Stimulated activated CD8-positive, alpha-beta memory T cell treated with anti-CD3 and anti-CD28 coated beads, Interleukin-15, amount 100 ng/mL, for 48 hours (primary cell): ENCODE data around the gene IRF5.

Experiments used
- DNase-seq, 2 donors: peaks; one replicate each; pipeline ENCODE4 v3.0.0-alpha.2; 2020; ENCODE audit warnings: low read depth in 2 of 2

The IRF5 gene, protein sequence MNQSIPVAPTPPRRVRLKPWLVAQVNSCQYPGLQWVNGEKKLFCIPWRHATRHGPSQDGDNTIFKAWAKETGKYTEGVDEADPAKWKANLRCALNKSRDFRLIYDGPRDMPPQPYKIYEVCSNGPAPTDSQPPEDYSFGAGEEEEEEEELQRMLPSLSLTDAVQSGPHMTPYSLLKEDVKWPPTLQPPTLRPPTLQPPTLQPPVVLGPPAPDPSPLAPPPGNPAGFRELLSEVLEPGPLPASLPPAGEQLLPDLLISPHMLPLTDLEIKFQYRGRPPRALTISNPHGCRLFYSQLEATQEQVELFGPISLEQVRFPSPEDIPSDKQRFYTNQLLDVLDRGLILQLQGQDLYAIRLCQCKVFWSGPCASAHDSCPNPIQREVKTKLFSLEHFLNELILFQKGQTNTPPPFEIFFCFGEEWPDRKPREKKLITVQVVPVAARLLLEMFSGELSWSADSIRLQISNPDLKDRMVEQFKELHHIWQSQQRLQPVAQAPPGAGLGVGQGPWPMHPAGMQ

DNA sequence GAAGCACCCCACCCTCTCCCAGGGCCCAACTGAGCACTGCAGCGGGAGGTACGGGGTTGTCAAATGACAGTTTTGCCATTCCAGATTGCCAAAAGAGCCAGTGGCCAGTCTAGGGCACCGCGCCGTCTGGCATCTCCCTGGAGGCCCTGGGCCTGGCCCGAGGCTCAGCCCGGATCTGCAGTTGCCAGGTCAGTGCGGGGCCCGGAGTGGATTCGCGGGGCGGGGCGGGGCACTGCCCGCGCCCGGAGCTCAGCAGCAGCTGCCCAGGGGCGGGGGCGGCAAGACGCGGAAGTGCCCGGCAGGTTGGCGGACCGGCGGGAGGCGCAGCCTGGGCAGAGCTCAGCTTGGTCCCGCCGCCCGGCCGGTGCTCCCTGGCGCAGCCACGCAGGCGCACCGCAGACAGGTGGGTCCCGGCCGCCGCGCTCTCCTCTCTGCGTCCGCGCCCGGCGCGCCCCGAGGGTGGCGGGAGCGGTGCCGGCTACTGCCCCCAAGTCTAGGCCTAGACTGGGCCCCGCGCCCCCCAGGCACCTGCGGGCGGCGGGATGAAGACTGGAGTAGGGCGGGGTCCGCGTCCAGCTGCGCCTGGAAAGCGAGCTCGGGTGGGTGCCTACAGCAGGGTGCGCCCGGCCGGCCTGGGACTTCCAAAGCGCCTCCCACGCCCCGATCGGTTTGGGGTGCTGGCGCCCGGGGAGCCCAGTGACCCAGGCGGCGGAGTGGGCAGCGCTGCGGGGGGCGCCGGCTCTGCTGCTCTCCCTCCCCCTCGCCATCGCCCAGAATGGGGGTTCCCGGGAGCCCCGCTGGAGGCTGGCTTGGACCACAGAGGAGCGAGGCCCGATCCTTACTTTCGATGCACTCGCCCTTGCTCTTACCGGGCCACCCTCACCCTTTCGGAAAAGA, at the start of gene IRF5:
TSS of gene IRF5 (plus strand) at position 281 of the 897 bp plus-strand sequence. CDS start 4,155 bp downstream, outside the sequence.
- no peak for DNase-seq

DNA sequence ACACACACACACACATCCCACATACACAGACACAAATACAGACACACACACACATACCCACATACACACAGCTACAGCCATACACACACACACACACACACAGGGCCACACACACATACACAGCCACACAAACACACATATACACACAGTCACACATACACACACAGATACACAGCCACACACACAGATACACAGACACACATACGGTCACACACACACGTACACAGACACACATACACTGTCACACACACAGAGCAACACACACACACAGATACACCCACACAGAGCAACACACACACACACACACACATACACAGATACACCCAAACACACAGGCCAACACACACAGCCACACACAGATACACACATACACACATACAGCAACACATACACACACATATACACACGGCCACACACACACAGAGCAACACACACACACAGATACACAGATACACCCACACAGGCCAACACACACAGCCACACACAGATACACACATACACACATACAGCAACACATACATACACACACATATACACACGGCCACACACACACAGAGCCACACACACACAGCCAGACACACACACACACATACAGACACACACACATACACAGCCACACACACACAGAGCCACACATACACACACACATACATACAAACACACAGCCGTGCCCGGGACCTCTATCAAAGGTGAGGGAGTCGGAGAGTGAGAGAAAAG, 49.5 kb upstream of the IRF5 start:
- DNase-seq = no peak

DNA sequence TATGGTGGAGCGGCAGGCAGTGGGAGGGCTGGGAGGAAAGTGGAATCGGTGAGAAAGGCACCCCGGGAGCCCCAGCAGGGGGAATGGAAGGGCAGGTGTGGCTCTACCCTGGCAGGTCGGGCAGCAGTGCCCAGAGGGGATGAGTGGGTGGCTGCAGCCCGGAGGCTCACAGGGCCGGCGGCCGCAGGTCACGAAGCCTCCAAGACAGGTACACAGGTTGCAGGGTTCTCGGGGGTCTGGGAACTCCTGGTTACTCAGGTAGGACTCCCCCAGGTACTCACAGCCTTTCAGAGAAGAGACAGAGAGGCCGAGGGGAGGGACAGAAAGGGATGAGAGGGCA, 49.0 kb upstream of the IRF5 start:
- no peak for DNase-seq

DNA sequence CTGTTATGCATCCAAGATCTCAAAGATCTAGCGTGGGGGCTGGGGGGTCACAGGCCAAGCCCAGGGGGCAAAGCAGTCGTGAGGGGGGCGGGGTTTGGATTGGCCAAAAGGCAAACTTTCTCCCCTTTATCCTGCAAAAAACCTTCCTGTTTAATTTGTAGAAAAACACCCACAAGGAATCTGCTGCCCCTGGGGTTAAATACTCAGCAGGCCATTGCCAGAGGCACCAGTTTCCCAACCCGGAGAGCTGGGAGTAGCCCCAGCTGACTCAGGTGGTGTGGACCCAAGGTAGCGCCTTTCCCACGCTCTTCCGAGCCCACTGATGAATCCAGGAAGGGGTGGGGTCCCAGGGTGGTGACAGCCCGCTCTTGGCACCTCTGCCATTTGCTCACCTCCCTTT, 48.6 kb upstream of the IRF5 start:
- DNase-seq = no peak

DNA sequence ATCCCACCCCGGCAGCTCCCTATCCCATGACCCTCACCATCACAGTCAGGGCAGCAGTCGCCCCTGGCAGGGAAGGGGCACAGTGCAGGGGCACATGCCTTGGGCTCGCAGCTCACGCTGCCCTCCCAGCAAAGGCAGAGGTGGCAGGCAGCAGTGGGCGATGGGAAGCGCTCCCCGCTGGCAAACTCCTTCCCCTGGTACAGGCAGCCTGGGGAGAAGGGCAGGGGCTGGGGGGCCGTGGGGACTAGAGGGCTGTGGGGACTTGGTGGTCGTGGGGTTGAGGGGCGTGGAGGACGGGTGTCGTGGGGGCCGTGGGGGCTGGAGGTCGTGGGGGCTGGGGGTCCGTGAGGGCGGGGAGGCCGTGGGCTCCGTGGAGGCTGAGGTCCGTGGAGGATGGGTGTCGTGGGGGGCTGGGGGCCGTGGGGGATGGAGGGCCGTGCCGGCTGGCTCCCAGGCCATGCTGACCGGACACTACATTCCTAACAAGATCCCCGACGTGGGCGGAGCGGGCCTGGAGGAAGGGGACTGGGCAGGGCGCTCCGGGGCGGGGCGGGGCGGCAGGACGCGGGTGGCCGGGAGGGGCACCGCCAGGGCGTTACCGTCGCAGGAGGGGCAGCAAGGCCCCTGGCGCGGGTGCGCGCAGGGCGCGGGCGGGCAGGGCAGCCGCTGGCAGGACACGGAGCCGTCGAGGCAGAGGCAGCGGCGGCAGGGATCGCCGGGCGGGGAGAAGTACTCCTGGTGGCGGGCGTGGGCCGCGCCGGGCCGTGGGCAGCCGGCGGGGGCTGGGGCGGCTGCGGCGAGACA, 47.2 kb upstream of the IRF5 start:
- DNase-seq = no peak

DNA sequence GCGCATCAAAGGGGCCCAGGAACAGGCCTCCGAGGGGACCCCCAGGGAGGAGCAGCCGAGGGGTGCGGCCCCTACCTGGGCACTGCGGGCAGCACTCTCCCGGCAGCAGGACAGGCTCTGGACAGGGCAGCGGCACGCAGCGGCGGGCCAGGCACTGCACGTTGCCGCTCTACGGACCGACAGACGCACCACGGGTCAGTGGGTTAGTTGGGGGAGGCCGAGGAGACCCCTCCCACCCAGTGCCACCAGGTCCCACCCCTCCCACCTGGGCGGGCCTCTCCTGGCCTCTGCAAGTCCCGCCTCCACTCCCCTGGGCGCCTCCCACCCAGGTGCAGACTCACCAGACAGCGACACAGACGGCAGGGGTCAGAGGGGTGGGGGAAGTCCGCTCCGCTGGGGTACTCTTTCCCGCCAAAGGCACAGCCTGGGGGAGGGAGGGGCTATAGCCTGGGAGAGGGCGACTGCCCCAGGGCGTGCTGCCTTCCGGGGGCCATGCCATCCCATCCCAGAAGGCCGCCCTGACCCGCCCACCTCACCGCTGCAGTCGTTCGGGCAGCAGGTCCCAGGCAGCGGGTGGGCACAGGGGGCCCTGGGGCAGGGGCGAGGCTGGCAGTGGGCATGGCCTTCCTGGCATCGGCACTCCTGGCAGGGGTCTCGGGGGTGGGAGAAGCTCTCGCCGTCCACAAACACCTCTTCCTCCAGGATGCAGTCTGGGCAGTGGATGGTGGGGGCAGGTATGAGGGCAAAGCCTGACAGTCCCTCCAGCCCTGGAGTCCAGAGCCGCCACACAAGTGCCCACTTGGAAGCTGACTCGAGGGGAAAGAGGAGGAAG, 46.4 kb upstream of the IRF5 start:
- DNase-seq = no peak

DNA sequence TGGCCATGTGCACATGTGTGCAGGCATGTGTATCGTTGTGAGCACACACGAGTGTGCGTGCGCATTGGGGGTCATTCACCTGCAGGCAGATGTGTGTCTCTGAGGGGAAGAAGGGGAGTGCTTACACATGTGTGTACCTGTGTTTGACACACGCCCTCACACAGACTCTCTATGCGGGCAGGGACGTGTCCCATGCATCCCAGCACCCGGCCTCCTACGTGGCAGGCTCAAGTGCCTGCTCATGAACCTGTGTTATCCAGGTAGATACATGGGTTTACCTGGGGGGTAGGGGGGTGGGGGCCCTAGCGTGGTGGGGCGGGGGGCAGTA, 45.8 kb upstream of the IRF5 start:
- no peak for DNase-seq

DNA sequence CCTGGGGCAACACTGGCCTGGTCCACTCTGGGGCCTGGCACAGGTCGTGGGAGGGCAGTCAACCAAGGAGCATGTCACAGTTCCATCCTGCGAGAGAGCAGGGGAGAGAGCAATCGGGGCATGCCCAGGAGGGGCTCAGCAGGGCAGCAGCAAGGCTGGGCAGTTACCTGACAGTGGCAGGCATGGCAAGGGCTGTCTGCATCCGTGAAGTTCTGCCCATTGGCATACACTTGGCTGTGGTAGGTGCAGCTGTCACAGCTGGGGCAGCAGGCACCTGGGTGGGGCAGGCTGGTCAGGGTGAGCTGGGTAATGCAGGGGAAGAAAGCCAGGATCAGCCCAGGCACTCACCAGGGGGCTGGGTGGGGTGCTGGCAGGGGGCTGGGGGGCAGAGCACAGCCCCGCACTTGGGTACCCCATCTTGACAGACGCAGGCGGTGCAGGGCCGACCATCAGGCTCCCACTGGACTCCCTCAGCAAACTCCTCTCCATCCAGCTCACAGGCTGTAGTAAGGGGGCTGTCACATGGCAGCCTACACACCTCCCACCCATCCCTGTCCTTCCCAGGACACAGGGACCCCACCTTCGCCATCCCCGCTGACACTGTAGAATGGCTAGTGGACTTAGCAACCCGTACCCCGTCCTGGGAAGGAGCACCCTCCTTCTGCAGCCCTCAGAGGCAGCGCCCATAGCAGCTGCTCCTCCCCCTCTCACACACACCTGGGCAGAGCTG, 45.0 kb upstream of the IRF5 start:
- no peak for DNase-seq

DNA sequence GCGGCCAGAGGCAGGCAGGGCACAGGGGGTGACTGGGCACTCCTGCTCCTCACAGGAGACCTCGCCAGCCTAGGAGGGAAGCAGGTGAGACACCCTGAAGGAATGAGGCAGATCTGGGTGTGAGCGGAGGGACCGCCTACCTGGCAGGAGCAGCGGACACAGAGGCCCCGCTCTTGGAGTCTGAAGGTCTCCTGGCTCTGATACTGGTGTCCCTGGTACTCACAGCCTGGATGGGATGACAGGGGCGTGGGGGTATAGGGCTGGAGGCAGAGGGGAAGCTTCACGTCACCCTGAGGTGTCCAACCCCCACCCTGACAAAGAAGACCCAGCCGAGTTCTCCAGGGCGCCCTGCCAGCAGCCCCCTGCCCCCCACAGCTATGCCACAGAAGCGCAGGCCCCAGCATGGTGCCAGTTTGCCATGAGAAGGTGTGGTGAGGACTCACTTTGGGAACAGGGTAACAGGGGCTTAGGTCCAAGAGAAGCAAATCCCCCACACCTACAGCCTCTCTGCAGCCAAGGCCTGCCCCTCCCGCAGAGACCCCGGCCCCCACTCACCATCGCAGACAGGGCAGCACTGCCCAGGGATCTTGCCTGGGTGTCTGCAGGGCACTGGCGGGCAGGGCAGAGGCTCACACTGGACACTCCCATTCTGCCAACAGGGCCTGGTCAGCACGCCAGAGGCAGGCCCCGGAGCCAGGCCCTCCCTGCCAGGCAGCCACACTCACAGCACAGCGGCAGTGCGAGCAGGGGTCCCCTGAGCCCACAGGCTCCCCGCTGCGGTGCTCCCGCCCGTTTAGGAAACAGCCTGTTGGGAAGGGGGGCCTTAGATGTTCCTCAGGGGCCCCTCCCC, 44.3 kb upstream of the IRF5 start:
- DNase-seq = no peak

DNA sequence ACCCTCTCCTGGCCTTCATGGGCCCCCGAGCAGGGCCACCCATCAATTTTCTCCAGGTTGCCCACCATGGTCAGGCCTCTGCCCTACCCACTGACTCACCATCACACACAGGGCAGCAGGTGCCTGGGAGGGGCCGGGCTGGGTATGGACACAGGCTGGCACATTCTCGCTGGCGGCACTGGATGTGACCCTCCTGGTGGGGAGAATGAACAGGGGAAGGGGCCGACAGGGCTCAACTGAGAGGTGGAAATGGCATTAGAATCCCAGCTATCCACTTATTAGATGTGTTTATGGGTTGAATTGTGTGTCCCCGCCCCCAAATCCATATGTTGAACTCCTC, 43.7 kb upstream of the IRF5 start:
- DNase-seq = no peak

DNA sequence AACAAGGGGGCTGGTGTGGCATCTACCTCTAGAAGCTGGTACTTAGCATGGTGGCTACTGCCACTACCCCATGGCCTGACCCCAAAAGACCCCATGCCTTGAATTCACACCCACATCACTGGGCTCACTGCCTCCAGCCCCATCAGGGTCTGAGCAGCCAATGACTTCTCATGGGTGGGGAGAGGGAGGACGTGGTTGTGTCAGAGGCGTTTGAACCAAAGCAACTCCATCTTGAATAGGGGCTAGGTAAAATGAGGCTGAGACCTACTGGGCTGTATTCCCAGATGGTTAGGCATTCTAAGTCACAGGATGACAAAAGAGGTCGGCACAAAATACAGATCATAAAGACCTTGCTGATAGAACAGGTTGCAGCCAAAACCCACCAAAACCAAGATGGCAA, 42.4 kb upstream of the IRF5 start:
- DNase-seq = no peak

DNA sequence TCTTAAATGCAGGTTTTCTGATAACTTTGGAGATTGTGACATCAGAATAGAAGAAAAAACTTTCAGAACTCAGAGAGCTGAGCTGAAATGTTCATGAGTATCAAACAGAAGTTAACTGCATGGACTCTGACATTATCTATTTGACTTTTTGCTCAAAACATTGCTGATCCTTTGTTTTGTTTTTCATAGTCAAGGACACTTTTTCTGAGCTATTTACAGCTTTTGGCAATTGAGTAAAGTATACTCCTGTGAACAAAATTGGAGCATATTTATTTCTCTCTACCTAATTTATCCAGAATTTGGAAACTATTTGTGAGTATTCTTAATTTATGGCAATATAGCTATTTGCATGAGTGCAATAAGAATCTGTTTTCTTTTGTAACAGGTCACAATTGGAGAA, 38.3 kb upstream of the IRF5 start:
- no peak for DNase-seq

DNA sequence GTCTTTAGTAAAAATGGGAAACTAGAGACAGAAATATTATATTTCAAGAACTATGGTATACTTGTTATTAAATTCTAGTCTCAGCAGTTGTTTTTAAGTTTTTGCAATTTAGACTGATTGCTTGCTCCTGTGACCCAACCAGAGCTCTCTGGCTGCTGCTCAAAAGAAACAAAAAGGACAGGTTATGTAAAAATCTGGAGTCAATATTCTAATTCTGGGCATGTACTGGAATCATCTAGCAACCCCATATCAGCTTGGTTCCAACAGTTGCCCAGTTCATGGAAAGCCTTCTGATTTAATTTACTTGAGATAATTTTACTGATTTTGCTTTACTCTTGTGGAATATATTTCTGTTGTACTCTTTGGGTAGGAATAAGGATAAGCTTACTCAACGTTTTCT, 37.5 kb upstream of the IRF5 start:
- DNase-seq = no peak

DNA sequence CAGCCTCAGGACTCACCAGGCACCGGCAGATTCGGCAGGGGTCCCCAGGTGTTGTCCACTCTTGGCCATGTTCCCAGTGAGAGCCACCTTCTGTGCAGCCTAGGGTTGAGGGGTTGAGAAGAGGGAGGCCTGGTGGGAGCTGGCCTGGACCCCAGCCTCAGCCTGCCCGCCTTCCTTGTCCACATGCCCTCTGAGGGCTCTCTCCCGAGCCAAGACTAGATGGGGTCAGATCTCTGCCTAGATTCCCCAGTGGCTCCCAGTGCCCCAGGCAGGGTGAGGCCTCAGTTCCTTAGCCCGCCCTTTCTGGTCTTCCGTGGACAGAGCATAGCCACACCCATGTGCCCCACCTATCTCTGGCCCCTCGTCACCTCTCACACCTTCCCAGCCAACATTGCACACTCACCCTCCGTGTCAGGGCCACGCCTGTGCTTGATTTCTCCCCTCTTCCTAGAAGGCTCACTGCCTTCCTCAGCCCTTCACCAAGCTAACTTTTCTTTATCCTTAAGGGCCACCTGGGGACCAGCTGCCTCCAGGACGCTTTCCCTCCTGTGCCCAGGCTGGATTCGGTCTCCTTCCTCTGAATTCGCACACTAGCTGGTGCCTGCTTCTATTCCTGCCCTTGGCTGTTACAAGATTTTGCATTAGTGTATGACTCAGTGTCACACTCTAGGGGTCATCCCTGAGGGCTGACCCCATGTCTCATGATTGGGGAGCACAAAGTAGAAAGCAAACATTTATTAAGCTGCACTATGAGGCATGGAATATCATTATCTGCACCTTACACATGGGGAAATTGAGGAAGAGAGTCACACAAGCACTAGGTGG, 34.8 kb upstream of the IRF5 start:
- no peak for DNase-seq

DNA sequence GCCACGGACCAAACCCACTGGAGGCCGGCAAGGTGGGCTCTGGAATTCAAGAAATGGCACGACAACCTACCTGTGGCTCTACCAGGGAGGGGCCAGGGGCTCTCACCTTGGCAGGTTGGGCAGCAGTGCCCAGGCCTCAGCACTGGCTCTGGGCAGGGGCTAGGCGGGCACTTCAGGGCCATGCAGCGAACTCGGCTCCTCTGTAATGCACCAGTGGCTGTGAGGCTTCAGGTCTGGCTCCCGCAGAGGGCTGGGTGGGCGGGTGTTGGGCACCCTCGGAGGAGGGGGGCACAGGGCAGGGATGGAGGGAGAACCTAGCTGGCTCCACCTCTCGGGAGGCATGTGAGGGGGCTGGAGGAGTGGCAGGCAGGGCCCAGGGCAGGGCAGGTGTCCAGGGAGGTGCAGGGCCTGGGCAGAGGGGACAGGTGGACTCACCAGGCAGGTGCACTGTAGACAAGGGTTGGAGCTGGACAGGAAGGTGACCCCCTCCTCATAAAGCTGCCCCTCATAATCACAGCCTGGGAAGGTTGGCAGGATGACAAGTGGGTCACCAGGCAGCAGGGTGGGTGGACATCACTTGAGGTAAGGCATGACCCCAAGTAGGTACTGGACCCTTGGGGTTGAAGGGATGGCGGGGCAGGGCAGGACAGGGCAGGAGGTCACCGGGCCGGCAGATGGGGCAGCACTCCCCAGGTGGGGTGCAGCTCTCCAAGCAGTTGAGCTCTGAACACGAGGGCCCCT, 33.9 kb upstream of the IRF5 start:
- no peak for DNase-seq

DNA sequence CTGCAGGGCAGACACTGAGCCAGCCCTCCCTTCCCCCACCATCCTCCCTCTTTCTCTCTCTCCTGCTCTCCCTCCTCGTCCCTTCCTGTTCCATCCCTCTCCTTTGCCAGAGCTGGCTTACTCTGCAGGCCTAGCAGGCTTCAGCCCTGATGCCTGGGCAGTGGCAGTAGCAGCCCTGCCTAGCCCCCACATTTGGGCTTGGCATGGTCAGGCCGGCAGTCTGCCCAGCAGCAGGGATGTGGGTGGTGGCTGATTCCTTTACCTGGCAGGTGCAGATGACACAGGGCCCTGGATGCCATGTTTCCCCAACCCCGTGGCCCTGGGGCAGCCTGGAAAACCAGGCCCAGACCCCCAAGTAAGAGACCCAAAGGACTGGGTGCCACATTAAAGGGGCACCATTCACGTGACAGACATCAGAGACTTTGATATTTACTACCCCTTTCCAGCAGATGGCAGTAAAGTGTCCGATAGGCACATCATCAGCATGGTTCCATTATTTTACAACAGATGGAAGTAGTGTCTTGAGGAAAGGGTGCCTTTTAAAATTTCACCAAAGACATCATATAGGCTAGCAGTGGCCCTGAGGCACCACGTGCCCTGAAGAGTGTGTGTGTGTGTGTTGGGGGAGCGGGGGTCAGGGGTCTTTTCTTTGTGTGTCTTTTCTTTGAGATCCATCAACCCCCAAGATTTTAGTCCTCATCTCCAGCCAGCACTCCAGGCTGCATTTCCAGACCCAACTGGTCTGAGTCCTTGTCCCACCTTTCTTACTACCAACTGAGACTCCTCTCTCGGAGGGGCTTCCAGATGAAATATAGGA, 33.1 kb upstream of the IRF5 start:
- DNase-seq = no peak
